ENCODE results near the gene KCNAB3.

The KCNAB3 gene

GRCh38 chr17:7882629-7883028 is 47.0 kb downstream of the KCNAB3 start:
- in situ Hi-C loops (cut with MboI; ENCODE audit: low sequenced_read_pairs, unreplicated experiment) = no loop called here
- TF ChIP-seq, protein P1, sequence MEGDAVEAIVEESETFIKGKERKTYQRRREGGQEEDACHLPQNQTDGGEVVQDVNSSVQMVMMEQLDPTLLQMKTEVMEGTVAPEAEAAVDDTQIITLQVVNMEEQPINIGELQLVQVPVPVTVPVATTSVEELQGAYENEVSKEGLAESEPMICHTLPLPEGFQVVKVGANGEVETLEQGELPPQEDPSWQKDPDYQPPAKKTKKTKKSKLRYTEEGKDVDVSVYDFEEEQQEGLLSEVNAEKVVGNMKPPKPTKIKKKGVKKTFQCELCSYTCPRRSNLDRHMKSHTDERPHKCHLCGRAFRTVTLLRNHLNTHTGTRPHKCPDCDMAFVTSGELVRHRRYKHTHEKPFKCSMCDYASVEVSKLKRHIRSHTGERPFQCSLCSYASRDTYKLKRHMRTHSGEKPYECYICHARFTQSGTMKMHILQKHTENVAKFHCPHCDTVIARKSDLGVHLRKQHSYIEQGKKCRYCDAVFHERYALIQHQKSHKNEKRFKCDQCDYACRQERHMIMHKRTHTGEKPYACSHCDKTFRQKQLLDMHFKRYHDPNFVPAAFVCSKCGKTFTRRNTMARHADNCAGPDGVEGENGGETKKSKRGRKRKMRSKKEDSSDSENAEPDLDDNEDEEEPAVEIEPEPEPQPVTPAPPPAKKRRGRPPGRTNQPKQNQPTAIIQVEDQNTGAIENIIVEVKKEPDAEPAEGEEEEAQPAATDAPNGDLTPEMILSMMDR (IDR thresholded peaks at IDR 0.05; ENCODE audit: borderline replicate concordance, control extremely low read depth, extremely low read depth, insufficient read depth, missing control alignments) = no peak
- DNase-seq (ENCODE audit: low spot score) = no peak

GRCh38 chr17:7882068-7882467 is 47.6 kb downstream of the KCNAB3 start:
- no peak for DNase-seq (ENCODE audit: low spot score)
- TF ChIP-seq, protein P1 (IDR thresholded peaks at IDR 0.05; ENCODE audit: borderline replicate concordance, control extremely low read depth, extremely low read depth, insufficient read depth, missing control alignments) = no peak
- in situ Hi-C loops (cut with MboI; ENCODE audit: low sequenced_read_pairs, unreplicated experiment) = no loop called here

GRCh38 chr17:7881276-7882054 is 48.2 kb downstream of the KCNAB3 start:
- DNase-seq (ENCODE audit: low spot score) = no peak
- TF ChIP-seq, protein P1 (IDR thresholded peaks at IDR 0.05; ENCODE audit: borderline replicate concordance, control extremely low read depth, extremely low read depth, insufficient read depth, missing control alignments) = no peak
- in situ Hi-C loops (cut with MboI; ENCODE audit: low sequenced_read_pairs, unreplicated experiment) = no loop called here

- no peak for DNase-seq (ENCODE audit: low spot score)
- in situ Hi-C loops (cut with MboI; ENCODE audit: low sequenced_read_pairs, unreplicated experiment) = no loop called here
- TF ChIP-seq, protein P1 (IDR thresholded peaks at IDR 0.05; ENCODE audit: borderline replicate concordance, control extremely low read depth, extremely low read depth, insufficient read depth, missing control alignments) = no peak
Observed at GRCh38 chr17:7880076-7880868, 49.4 kb downstream of the KCNAB3 start.

GRCh38 chr17:7878234-7878633 is 51.4 kb downstream of the KCNAB3 start:
- TF ChIP-seq, protein P1 (IDR thresholded peaks at IDR 0.05; ENCODE audit: borderline replicate concordance, control extremely low read depth, extremely low read depth, insufficient read depth, missing control alignments) = no peak
- in situ Hi-C loops (cut with MboI; ENCODE audit: low sequenced_read_pairs, unreplicated experiment) = no loop called here
- no peak for DNase-seq (ENCODE audit: low spot score)

GRCh38 chr17:7875804-7876370 is 53.8 kb downstream of the KCNAB3 start:
- in situ Hi-C loops (cut with MboI; ENCODE audit: low sequenced_read_pairs, unreplicated experiment) = no loop called here
- TF ChIP-seq, protein P1 (IDR thresholded peaks at IDR 0.05; ENCODE audit: borderline replicate concordance, control extremely low read depth, extremely low read depth, insufficient read depth, missing control alignments) = no peak

More at GRCh38 chr17:7875804-7876370, 53.8 kb downstream of the KCNAB3 start:
- no peak for DNase-seq (ENCODE audit: low spot score)

All from GM13976 (cell line).